Osteoblast (primary cell): ENCODE data around the gene C3orf18. TPM values are rescaled to one million over a fixed set of nuclear protein-coding genes. Genes with fewer than 3 reads are reported as not detected.

Source experiments
- DNase-seq: peaks from one replicate; pipeline ENCODE4 v3.0.0; 2011; ENCODE audit warnings: low spot score, mixed read lengths; ENCODE audit not compliant: insufficient read length; ENCODE audit errors: missing footprints
- H2AFZ ChIP-seq: 2 replicates; pipeline ENCODE4 v1.6.0; 2011; ENCODE audit warnings: mild to moderate bottlenecking, low read length
- H3K27ac ChIP-seq: 2 replicates; pipeline ENCODE4 v1.5.1; 2011; ENCODE audit warnings: mild to moderate bottlenecking, low read depth, low read length, moderate library complexity
- H3K27me3 ChIP-seq: 2 replicates; pipeline ENCODE4 v1.6.0; 2012; ENCODE audit warnings: mild to moderate bottlenecking, control low read depth, inconsistent platforms, low read length, moderate library complexity; ENCODE audit not compliant: insufficient read depth
- H3K36me3 ChIP-seq: 2 replicates; pipeline ENCODE4 v1.5.1; 2011; ENCODE audit warnings: mild to moderate bottlenecking, low read length, control low read depth, moderate library complexity; ENCODE audit not compliant: insufficient read depth
- H3K4me1 ChIP-seq: 2 replicates; pipeline ENCODE4 v1.5.1; 2011; ENCODE audit warnings: mild to moderate bottlenecking, low read length, control low read depth, moderate library complexity; ENCODE audit not compliant: insufficient read depth
- H3K4me2 ChIP-seq: 2 replicates; pipeline ENCODE4 v1.6.0; 2011; ENCODE audit warnings: mild to moderate bottlenecking, low read length; ENCODE audit not compliant: insufficient read depth
- H3K4me3 ChIP-seq: fragments of 200-600 bp; sonication (generic); 3 replicates; pipeline ENCODE4 v1.5.1; 2012; ENCODE audit warnings: mild to moderate bottlenecking, low read length, inconsistent platforms; ENCODE audit not compliant: insufficient read depth
- H3K79me2 ChIP-seq: 2 replicates; pipeline ENCODE4 v1.6.0; 2012; ENCODE audit warnings: mild to moderate bottlenecking, low read length, control low read depth, inconsistent platforms; ENCODE audit not compliant: insufficient read depth
- H3K9me3 ChIP-seq: 2 replicates; pipeline ENCODE4 v1.5.1; 2011; ENCODE audit warnings: low read depth, low read length, control low read depth
- H4K20me1 ChIP-seq: 2 replicates; pipeline ENCODE4 v1.6.0; 2012; ENCODE audit warnings: mild to moderate bottlenecking, low read length, control low read depth; ENCODE audit not compliant: insufficient read depth
- total RNA-seq: library from RNA; depleted of rRNA; stranded (reverse); fragments of >200 nt; gene quantifications from 2 replicates; pipeline ENCODE4 v1.2.3, GENCODE V29; 2012
- TF ChIP-seq, protein P1 (sequence below): IDR thresholded peaks from 2 replicates; pipeline ENCODE4 v1.5.1; 2011; ENCODE audit warnings: mild to moderate bottlenecking, low read depth, low read length, moderate library complexity; ENCODE audit errors: extremely low read depth

The C3orf18 gene
- total RNA-seq, 1 donor: 18.8 TPM

DNA sequence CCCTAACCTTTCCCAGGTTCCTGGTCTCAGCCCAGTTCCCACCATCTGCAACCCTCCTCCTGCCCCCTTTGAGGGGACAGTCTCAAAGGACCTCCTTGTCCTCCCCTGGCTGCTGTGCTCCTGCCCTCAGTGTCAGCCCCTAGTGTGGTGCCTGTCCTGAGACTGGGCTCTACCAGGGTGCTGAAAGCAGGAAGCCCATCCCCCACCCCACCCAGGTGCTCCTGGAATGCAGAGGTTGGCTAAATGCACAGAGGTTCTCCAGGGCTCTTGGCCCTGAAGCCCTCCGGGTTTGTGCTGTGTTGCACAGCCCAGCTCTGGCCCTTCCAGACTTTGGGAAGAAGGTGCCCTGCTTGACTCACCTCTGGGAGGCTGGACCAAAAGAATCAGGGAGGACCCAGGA lies 21.8 kb downstream of the C3orf18 start:
- Histone ChIP-seq H2AFZ (no peak overlapping the region), H3K27ac (no peak overlapping the region), H3K27me3 (peaks cover 3% of the 10 kb centered on the region), H3K79me2 (no peaks in the 10 kb centered on the region), H3K4me3 (no peak overlapping the region), H3K4me1 (no peaks in the 10 kb centered on the region), H3K9me3 (no peaks in the 10 kb centered on the region), H3K4me2 (no peak overlapping the region), H3K36me3 (no peaks in the 10 kb centered on the region), H4K20me1 (no peaks in the 10 kb centered on the region)
- DNase-seq: no peak
- TF ChIP-seq, protein P1, sequence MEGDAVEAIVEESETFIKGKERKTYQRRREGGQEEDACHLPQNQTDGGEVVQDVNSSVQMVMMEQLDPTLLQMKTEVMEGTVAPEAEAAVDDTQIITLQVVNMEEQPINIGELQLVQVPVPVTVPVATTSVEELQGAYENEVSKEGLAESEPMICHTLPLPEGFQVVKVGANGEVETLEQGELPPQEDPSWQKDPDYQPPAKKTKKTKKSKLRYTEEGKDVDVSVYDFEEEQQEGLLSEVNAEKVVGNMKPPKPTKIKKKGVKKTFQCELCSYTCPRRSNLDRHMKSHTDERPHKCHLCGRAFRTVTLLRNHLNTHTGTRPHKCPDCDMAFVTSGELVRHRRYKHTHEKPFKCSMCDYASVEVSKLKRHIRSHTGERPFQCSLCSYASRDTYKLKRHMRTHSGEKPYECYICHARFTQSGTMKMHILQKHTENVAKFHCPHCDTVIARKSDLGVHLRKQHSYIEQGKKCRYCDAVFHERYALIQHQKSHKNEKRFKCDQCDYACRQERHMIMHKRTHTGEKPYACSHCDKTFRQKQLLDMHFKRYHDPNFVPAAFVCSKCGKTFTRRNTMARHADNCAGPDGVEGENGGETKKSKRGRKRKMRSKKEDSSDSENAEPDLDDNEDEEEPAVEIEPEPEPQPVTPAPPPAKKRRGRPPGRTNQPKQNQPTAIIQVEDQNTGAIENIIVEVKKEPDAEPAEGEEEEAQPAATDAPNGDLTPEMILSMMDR: no peak

DNA sequence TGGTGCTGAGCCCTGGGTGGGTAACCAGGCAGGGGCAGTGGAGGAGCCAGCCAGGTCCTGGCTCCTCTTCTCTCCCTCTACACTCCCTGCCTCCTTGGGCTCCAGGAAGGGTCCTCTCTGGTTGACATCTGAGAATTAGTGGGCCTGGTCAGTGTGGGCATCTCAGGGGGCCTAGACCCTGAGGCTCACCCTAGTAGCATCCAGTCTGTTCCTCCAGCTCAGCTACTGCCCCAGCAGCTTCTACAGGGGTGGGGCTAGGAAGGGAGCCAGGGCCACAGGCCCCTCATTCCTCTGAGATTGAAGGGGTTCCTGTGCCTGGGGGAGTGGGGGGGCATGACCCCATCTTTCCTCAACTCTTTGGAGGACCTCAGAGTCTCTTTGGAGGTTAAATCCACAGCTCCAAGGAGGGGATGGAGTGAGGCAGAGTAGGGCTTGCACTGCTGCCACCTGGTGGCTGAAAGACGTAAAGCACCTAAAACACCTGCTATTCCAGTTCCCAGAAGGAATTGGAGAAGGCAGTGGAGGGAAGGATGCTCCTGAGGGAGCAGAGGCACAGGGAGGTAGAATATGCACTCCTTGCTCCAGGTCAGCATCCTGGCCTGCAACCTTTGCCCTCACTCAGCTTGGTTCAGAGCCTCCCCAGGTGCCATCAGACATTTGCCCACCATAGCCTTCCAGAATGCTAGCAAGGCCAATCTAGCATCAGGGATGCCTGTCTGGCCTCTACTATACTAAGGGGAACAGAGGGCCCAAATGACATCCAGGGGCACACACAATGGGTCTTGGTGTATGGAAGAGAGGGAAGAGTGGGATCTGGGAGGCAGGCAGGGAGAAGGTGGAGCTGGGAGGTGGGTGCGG lies 25.1 kb downstream of the C3orf18 start:
- Histone ChIP-seq H3K79me2 (no peaks in the 10 kb centered on the region), H4K20me1 (no peaks in the 10 kb centered on the region), H3K36me3 (no peaks in the 10 kb centered on the region), H3K4me1 (no peaks in the 10 kb centered on the region), H3K27me3 (peaks cover 11% of the 10 kb centered on the region), H2AFZ (no peak overlapping the region), H3K4me3 (no peak overlapping the region), H3K4me2 (no peak overlapping the region), H3K27ac (no peak overlapping the region), H3K9me3 (no peaks in the 10 kb centered on the region)
- TF ChIP-seq, protein P1: peak; percentile 90
- DNase-seq: peak; percentile 98

DNA sequence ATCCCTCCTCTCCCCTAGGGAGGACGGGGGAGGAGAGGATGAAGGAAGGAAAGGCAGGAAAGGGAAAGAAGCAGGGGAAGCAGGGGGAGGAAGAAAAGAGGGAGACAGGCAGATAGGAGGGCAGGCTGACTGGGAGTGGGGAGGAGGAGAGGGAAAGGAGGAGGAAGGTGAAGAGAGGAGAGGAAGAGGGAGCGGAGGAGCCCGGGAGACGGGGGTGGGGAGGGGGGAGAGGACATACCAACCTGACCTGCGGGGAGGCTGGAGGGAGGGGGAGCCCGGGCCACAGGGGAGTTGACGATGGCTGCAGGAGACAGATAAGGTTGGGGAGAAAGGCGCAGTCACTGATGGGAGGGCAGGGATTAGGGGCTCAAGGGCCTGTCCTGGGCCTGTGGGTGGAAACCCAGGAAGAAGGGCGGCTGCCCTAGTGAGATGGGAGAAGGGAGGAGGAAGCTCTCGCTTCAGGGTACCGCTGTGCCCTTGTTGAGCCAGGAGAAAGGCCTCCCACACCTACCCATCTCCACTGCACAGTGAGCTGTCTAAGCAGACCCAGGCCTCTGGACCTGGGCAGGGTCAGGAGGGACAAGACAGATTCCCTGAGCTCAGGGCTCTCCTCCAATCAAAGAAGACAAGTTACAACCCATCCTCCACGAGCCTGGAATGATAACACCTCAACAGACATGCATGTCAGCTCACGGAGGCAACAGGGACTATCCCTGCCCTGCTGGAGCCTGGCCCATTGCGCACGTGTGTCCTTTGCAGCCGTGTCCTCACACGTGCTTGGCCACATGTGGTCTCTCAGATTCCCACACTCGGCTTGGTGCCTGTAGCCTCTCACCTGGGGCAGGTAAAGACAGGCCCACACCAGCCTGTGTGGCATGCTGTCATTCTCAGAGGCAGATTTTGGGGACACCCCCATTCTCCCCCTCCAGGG lies 27.9 kb downstream of the C3orf18 start:
- no peaks in the 10 kb centered on the region for H3K9me3 ChIP-seq
- no peak overlapping the region for H3K4me2 ChIP-seq
- no peak overlapping the region for H3K27ac ChIP-seq
- no peak overlapping the region for H2AFZ ChIP-seq
- TF ChIP-seq, protein P1: no peak
- H3K27me3 ChIP-seq: peaks cover 12% of the 10 kb centered on the region
- H4K20me1 ChIP-seq: no peaks in the 10 kb centered on the region
- no peaks in the 10 kb centered on the region for H3K36me3 ChIP-seq
- no peak for DNase-seq
- no peaks in the 10 kb centered on the region for H3K79me2 ChIP-seq
- no peak overlapping the region for H3K4me3 ChIP-seq
- H3K4me1 ChIP-seq: no peaks in the 10 kb centered on the region
